GM23248 (cell line): ENCODE results near the gene RSPH1. TPM values are rescaled to one million over a fixed set of nuclear protein-coding genes. Genes with fewer than 3 reads are reported as not detected.

Experiments
- DNase-seq: peaks from one replicate; pipeline ENCODE4 v3.0.0-alpha.2; 2015
- H2AFZ ChIP-seq: fragments of 200-600 bp; sonication (generic); 2 replicates; pipeline ENCODE4 v1.6.1; 2016; ENCODE audit warnings: antibody characterized with exemption
- H3F3A ChIP-seq: fragments of 200-600 bp; sonication (generic); 2 replicates; pipeline ENCODE4 v1.6.1; 2016; ENCODE audit warnings: mild to moderate bottlenecking, antibody characterized with exemption, mixed run types; ENCODE audit not compliant: insufficient read depth
- H3K27ac ChIP-seq: fragments of 200-600 bp; sonication (generic); 2 replicates; pipeline ENCODE4 v1.5.1; 2016; ENCODE audit warnings: mild to moderate bottlenecking
- H3K27me3 ChIP-seq: fragments of 200-600 bp; sonication (generic); replicated peaks from 2 replicates; pipeline ENCODE4 v1.6.1; 2016; ENCODE audit warnings: mild to moderate bottlenecking; ENCODE audit not compliant: insufficient read depth
- H3K36me3 ChIP-seq: fragments of 200-600 bp; sonication (generic); 2 replicates; pipeline ENCODE4 v1.6.1; 2016; ENCODE audit warnings: low read depth, mild to moderate bottlenecking
- H3K4me1 ChIP-seq: fragments of 200-600 bp; sonication (generic); 2 replicates; pipeline ENCODE4 v1.6.1; 2016; ENCODE audit warnings: mild to moderate bottlenecking; ENCODE audit not compliant: insufficient read depth
- H3K4me2 ChIP-seq: fragments of 200-600 bp; sonication (generic); one replicate; pipeline ENCODE4 v1.6.1; 2016; ENCODE audit warnings: mild to moderate bottlenecking; ENCODE audit not compliant: unreplicated experiment
- H3K4me3 ChIP-seq: fragments of 200-600 bp; sonication (generic); 2 replicates; pipeline ENCODE4 v1.5.1; 2016; ENCODE audit warnings: mild to moderate bottlenecking
- H3K79me2 ChIP-seq: fragments of 200-600 bp; sonication (generic); 2 replicates; pipeline ENCODE4 v1.6.1; 2016; ENCODE audit warnings: mild to moderate bottlenecking; ENCODE audit not compliant: insufficient read depth
- H3K9ac ChIP-seq: fragments of 200-600 bp; sonication (generic); 2 replicates; pipeline ENCODE4 v1.6.1; 2016; ENCODE audit warnings: mild to moderate bottlenecking
- H3K9me2 ChIP-seq: fragments of 200-600 bp; sonication (generic); 2 replicates; pipeline ENCODE4 v1.6.1; 2016; ENCODE audit warnings: mixed run types, mild to moderate bottlenecking, moderate library complexity; ENCODE audit not compliant: insufficient read depth
- H3K9me3 ChIP-seq: fragments of 200-600 bp; sonication (generic); one replicate; pipeline ENCODE4 v1.6.1; 2017; ENCODE audit warnings: low read depth
- H4K20me1 ChIP-seq: fragments of 200-600 bp; sonication (generic); 2 replicates; pipeline ENCODE4 v1.6.0; 2016; ENCODE audit not compliant: insufficient read depth
- EZH2 ChIP-seq: fragments of 200-600 bp; sonication (generic); IDR thresholded peaks from 2 replicates; pipeline ENCODE4 v1.6.1; 2018; ENCODE audit warnings: antibody characterized with exemption, mild to moderate bottlenecking; ENCODE audit not compliant: insufficient read depth, poor library complexity, severe bottlenecking
- EZH2phosphoT487 ChIP-seq: fragments of 200-600 bp; sonication (generic); IDR thresholded peaks from 2 replicates; pipeline ENCODE4 v1.6.1; 2018; ENCODE audit warnings: antibody characterized with exemption, moderate library complexity, mild to moderate bottlenecking, low read depth; ENCODE audit not compliant: insufficient read depth
- WGBS, 2 experiments: methylation state at CpG; one replicate each; pipeline ENCODE4 v1.1.6; 2015 to 2017; ENCODE audit warnings: low lambda C conversion rate in 2 of 2, low coverage in 1 of 2; ENCODE audit errors: missing lambda C conversion rate in 2 of 2; 5-methylcytosine and 5-hydroxymethylcytosine counted together
- in situ Hi-C: fragments of 300-500 bp; cut with MboI; formaldehyde crosslinking; loops from 2 replicates; pipeline ENCODE4 v1.15.0; 2020
- polyA plus RNA-seq: library from polyadenylated mRNA; unstranded; fragments of >200 nt; fragmentation: Nextera tagmentation; extraction: Ambion mirVana; gene quantifications from 2 replicates; pipeline ENCODE4 v1.2.1, GENCODE V29; 2016
- total RNA-seq: library from RNA; depleted of rRNA; stranded (reverse); fragments of >200 nt; shearing (Covaris generic); gene quantifications from 2 replicates; pipeline ENCODE4 v1.2.3, GENCODE V29; 2014

RSPH1 gene
- total and polyA plus RNA-seq, 2 experiments from 2014 or later = 0.32 TPM; not detected in 1

DNA sequence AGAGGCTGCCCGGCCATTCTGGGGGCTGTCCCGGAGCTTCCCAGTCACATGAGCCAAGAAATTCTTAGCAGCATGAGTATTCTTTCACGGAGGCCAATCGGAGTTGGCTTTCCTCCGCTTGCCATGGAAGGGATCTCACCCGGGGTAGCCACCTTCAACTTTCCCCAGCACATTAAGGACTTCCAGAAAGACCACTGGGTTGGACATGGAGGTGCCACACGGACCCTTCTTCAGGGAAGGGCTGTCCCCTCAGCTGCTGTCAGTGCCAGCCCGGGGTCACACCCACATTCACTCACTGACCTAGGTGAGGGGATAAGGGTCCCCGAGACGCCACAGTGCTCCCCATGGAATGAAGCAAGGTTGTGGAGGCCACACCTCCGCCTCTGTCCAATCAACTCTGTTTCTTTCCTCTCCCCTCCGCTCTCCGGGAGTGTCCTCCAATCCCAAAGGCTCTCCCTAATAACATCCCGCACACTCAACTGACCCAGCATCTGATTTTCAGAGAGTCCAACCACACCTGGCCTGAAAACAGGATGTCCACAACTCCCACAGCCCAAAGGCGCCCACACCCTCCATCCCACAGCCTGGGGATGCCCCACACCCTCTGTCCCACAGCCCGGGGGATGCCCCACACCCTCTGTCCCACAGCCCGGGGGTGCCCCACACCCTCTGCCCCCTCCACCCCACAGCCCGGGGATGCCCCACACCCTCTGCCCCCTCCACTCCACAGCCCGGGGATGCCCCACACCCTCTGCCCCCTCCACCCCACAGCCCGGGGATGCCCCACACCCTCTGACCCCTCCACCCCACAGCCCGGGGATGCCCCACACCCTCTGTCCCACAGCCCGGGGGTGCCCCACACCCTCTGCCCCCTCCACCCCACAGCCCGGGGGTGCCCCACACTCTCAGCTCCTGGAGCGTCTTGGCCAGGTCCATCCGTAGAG lies 19.4 kb downstream of the RSPH1 start:
- Histone ChIP-seq H3K27me3 (peaks cover 13% of the 10 kb centered on the region; the same call in 1 of the 2 replicates), H2AFZ (no peak overlapping the region), H3F3A (no peaks in the 10 kb centered on the region), H3K4me3 (no peak overlapping the region), H3K9me2 (no peaks in the 10 kb centered on the region), H3K9me3 (no peaks in the 10 kb centered on the region), H3K79me2 (no peaks in the 10 kb centered on the region), H4K20me1 (no peaks in the 10 kb centered on the region), H3K27ac (no peak overlapping the region), H3K9ac (no peak overlapping the region), H3K4me2 (no peak overlapping the region), H3K4me1 (no peaks in the 10 kb centered on the region), H3K36me3 (no peaks in the 10 kb centered on the region)
- DNase-seq = no peak
- no peak for TF ChIP-seq EZH2phosphoT487
- TF ChIP-seq EZH2 = no peak
- in situ Hi-C loops = no loop called here
- 66 to 71% methylated on average over 19 to 25 of the region's 25 CpGs for WGBS, 2 experiments

DNA sequence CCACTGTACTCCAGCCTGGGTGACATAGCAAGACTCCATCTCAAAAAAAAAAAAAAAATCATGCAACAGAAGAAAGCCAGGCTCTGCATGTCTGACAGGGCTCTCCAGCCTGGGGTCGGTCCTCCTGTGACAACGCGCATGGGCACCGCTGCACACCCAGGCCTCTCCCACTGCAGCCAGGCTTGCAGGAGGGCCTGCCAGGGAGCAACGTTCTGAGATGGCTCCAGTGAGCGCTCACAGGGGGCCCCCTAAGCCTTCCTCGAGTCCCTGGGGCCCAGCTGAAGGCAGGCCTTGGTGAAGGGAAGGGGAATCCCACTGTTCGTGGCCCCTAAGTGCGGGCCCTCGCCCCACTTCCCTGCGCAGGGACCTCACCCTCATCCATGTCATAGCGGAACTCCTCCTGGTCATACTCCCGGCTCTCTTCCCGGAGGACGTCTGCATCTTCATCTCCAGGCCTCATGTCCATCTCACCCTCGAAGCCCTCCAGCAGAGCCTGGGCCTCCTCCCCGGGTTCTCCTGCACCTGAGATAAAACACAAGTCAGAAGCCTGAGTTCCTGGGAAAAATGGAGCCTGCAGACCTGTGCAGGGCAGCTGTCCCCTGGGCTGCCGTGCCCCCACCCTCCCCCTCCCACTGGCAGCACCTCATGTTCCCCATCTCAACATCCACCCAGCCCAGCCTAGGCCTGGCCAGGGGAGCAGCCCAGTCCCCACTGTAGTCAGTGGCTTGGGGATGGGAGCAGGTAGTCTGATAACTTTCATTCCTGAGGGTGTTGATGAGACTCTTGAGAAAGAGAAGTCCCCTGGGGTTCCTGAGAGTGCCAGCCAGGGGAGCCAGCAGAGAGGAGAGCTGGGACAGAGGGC lies 20.3 kb downstream of the RSPH1 start:
- Histone ChIP-seq H3K27ac (no peak overlapping the region), H3K9me2 (no peaks in the 10 kb centered on the region), H3K4me2 (no peak overlapping the region), H3K4me1 (no peaks in the 10 kb centered on the region), H4K20me1 (no peaks in the 10 kb centered on the region), H2AFZ (no peak overlapping the region), H3K9ac (no peak overlapping the region), H3K4me3 (no peak overlapping the region), H3K27me3 (peaks cover 13% of the 10 kb centered on the region; the same call in 1 of the 2 replicates), H3F3A (no peaks in the 10 kb centered on the region), H3K79me2 (no peaks in the 10 kb centered on the region), H3K9me3 (no peaks in the 10 kb centered on the region), H3K36me3 (no peaks in the 10 kb centered on the region)
- 74 to 76% methylated on average over 16 to 18 of the region's 18 CpGs for WGBS, 2 experiments
- TF ChIP-seq EZH2phosphoT487 = no peak
- no peak for TF ChIP-seq EZH2
- no peak for DNase-seq
- in situ Hi-C loops = no loop called here

DNA sequence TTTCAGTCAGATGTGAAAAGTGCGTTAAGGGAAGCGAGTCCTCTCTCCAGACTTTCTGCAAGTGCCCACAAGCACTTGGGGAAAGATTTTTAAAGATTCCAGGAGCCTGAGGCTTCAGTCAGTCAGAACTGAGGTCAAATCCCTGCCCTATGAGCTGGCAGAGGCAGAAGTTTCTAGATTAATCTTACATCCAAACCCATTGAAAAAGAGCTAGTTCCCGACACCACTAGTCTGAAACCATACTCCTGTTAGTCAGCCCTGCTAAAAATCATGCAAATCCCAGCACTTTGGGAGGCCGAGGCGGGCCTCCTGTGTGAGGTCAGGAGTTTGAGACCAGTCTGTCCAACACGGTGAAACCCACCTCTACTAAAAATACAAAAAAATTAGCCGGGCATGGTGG lies 21.0 kb downstream of the RSPH1 start:
- Histone ChIP-seq H3K9me3 (no peaks in the 10 kb centered on the region), H3K36me3 (no peaks in the 10 kb centered on the region), H3K4me1 (no peaks in the 10 kb centered on the region), H3K27ac (no peak overlapping the region), H3K27me3 (peaks cover 13% of the 10 kb centered on the region; the same call in 1 of the 2 replicates), H3F3A (no peaks in the 10 kb centered on the region), H3K9ac (no peak overlapping the region), H2AFZ (no peak overlapping the region), H3K79me2 (no peaks in the 10 kb centered on the region), H3K4me3 (no peak overlapping the region), H3K4me2 (no peak overlapping the region), H3K9me2 (no peaks in the 10 kb centered on the region), H4K20me1 (no peaks in the 10 kb centered on the region)
- TF ChIP-seq EZH2 (no peak), EZH2phosphoT487 (no peak)
- in situ Hi-C loops = no loop called here
- 74 to 77% methylated on average over 7 of the region's 7 CpGs for WGBS, 2 experiments
- DNase-seq = no peak

DNA sequence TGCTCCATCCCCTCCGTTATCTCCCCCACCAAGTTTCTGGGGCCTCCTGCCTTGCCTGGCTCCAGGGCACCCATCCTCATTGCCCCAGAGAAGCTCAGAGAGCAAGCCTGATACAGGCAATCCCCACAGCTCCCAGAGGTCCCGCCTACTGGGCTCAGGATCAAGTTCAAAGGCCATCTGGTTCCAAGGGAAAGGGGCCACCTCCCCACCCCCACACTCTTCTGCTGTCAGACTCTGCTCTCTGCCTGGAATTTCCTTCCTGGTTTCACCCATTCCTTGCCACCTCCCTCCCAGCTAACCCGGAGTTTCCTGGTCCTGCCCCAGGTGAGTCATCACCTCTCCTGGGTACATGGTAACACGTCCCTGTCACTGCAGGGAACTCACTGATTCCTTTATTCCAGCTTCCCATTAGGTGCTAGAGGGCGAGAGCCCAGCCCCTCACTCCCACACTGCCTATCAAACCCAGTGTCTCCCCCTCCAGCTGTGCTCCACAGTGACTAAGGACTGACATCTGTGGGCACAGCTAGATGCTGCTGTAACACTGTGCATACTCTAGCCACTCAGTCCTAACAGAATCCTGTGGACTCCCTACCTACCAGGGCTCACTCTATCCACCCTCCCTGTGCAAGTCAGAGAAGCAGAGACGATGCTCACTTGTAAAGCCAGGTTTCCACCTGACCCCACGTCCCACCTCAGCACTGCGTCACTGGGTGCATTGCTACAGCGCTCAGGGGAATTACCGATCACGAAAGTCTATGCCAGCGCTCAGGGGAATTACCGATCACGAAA lies 21.8 kb downstream of the RSPH1 start:
- H3K4me3 ChIP-seq = no peak overlapping the region
- no peaks in the 10 kb centered on the region for H3K4me1 ChIP-seq
- H3K27ac ChIP-seq = no peak overlapping the region
- H3K9me3 ChIP-seq = no peaks in the 10 kb centered on the region
- peaks cover 7% of the 10 kb centered on the region; the same call in 1 of the 2 replicates for H3K27me3 ChIP-seq
- peak; percentile 35 for DNase-seq
- in situ Hi-C loops = no loop called here
- no peaks in the 10 kb centered on the region for H3K36me3 ChIP-seq
- no peaks in the 10 kb centered on the region for H3F3A ChIP-seq
- no peaks in the 10 kb centered on the region for H3K79me2 ChIP-seq
- no peak for TF ChIP-seq EZH2
- no peak for TF ChIP-seq EZH2phosphoT487
- H3K9ac ChIP-seq = no peak overlapping the region
- WGBS, 2 experiments = 55 to 59% methylated on average over 14 of the region's 14 CpGs
- no peaks in the 10 kb centered on the region for H3K9me2 ChIP-seq
- no peak overlapping the region for H3K4me2 ChIP-seq
- H2AFZ ChIP-seq = no peak overlapping the region
- H4K20me1 ChIP-seq = no peaks in the 10 kb centered on the region
